ENCODE measurements around the gene KCNH5. TPM values are rescaled to one million over a fixed set of nuclear protein-coding genes. Genes with fewer than 3 reads are reported as not detected.

Gene KCNH5
- total RNA-seq, 4 donors from 2014 or later, result not detected

GRCh38 chr14:62674563-62675237, 370.6 kb downstream of the KCNH5 start:
- Histone ChIP-seq H3K36me3 (no peaks in the 10 kb centered on the region), H3K27ac (no peak overlapping the region), H3K9me3 (no peaks in the 10 kb centered on the region), H3K27me3 (no peaks in the 10 kb centered on the region), H3K4me3 (no peak overlapping the region), H3K4me1 (no peaks in the 10 kb centered on the region)
- no peak for TF ChIP-seq POLR2A (IDR thresholded peaks at IDR 0.05)
- no peak for TF ChIP-seq CTCF (IDR thresholded peaks at IDR 0.05)
- no peak for DNase-seq

GRCh38 chr14:62673014-62673755, 372.1 kb downstream of the KCNH5 start:
- Histone ChIP-seq H3K9me3 (no peaks in the 10 kb centered on the region), H3K27ac (no peak overlapping the region), H3K4me3 (no peak overlapping the region), H3K27me3 (no peaks in the 10 kb centered on the region), H3K36me3 (no peaks in the 10 kb centered on the region), H3K4me1 (no peaks in the 10 kb centered on the region)
- TF ChIP-seq CTCF (IDR thresholded peaks at IDR 0.05), result no peak
- no peak for TF ChIP-seq POLR2A (IDR thresholded peaks at IDR 0.05)
- no peak for DNase-seq

GRCh38 chr14:62670526-62670925, 374.7 kb downstream of the KCNH5 start:
- DNase-seq, result no peak
- no peaks in the 10 kb centered on the region for H3K36me3 ChIP-seq
- no peak overlapping the region for H3K27ac ChIP-seq
- no peaks in the 10 kb centered on the region for H3K4me1 ChIP-seq
- no peak overlapping the region for H3K4me3 ChIP-seq
- no peak for TF ChIP-seq CTCF (IDR thresholded peaks at IDR 0.05)
- no peak for TF ChIP-seq POLR2A (IDR thresholded peaks at IDR 0.05)
- H3K9me3 ChIP-seq, result no peaks in the 10 kb centered on the region
- no peaks in the 10 kb centered on the region for H3K27me3 ChIP-seq

GRCh38 chr14:62667421-62667914, 377.8 kb downstream of the KCNH5 start:
- DNase-seq, result no peak
- TF ChIP-seq POLR2A (IDR thresholded peaks at IDR 0.05) (no peak), CTCF (IDR thresholded peaks at IDR 0.05) (no peak)
- Histone ChIP-seq H3K27me3 (no peaks in the 10 kb centered on the region), H3K9me3 (no peaks in the 10 kb centered on the region), H3K36me3 (no peaks in the 10 kb centered on the region), H3K27ac (no peak overlapping the region), H3K4me3 (no peak overlapping the region), H3K4me1 (no peaks in the 10 kb centered on the region)

- no peak overlapping the region for H3K4me3 ChIP-seq
- DNase-seq, result no peak
- H3K36me3 ChIP-seq, result no peaks in the 10 kb centered on the region
- no peaks in the 10 kb centered on the region for H3K27me3 ChIP-seq
- no peaks in the 10 kb centered on the region for H3K4me1 ChIP-seq
- no peaks in the 10 kb centered on the region for H3K9me3 ChIP-seq
- TF ChIP-seq CTCF (IDR thresholded peaks at IDR 0.05) (no peak), POLR2A (IDR thresholded peaks at IDR 0.05) (no peak)
- H3K27ac ChIP-seq, result no peak overlapping the region
These were observed 380.0 kb downstream of the KCNH5 start for GRCh38 chr14:62665286-62665685.
